Type B pancreatic cell (in vitro differentiated cells): Measurements from ENCODE around the gene GPC5. TPM values are rescaled to one million over a fixed set of nuclear protein-coding genes. Genes with fewer than 3 reads are reported as not detected.
A peak's percentile ranks its signal among the peaks of the same experiment; 100 is the strongest.
"Not testable (repeated sequence)": the region's sequence is repeated elsewhere in the genome, so short reads cannot be mapped to it uniquely, and the experiment has no call there.

Experiments used
- DNase-seq: peaks from one replicate; pipeline ENCODE4 v3.0.0; 2021; ENCODE audit warnings: mixed read lengths; ENCODE audit not compliant: unreplicated experiment; ENCODE audit errors: extremely low spot score
- H3K27ac Mint-ChIP-seq: 2 replicates; pipeline ENCODE4 v1.8.0; 2021; ENCODE audit warnings: mild to moderate bottlenecking, mixed read lengths
- H3K27me3 Mint-ChIP-seq: 2 replicates; pipeline ENCODE4 v1.8.0; 2021; ENCODE audit warnings: mixed read lengths
- H3K36me3 Mint-ChIP-seq: 2 replicates; pipeline ENCODE4 v1.8.0; 2021; ENCODE audit warnings: mixed read lengths
- H3K4me1 Mint-ChIP-seq: one replicate; pipeline ENCODE4 v1.8.0; 2021; ENCODE audit warnings: mixed read lengths; ENCODE audit not compliant: unreplicated experiment
- H3K4me3 Mint-ChIP-seq: 2 replicates; pipeline ENCODE4 v1.8.0; 2021; ENCODE audit warnings: mild to moderate bottlenecking, mixed read lengths
- H3K9me3 Mint-ChIP-seq: 2 replicates; pipeline ENCODE4 v1.8.0; 2021; ENCODE audit warnings: mixed read lengths
- total RNA-seq: library from RNA; stranded (reverse); gene quantifications from 2 replicates; pipeline ENCODE4 v1.2.1, GENCODE V29; 2021; ENCODE audit warnings: low replicate concordance
- TF ChIP-seq, protein P1 (sequence below): fragments of 200-600 bp; sonication (generic); conservative IDR thresholded peaks from 2 replicates; pipeline ENCODE4 v1.5.0; 2021; ENCODE audit warnings: antibody characterized with exemption, mild to moderate bottlenecking

GPC5 gene
- total RNA-seq, 1 donor from 2014 or later: 2.8 TPM

- H3K9me3 Mint-ChIP-seq: peaks cover 17% of the 10 kb centered on the region
- DNase-seq: no peak
- TF ChIP-seq, protein P1, sequence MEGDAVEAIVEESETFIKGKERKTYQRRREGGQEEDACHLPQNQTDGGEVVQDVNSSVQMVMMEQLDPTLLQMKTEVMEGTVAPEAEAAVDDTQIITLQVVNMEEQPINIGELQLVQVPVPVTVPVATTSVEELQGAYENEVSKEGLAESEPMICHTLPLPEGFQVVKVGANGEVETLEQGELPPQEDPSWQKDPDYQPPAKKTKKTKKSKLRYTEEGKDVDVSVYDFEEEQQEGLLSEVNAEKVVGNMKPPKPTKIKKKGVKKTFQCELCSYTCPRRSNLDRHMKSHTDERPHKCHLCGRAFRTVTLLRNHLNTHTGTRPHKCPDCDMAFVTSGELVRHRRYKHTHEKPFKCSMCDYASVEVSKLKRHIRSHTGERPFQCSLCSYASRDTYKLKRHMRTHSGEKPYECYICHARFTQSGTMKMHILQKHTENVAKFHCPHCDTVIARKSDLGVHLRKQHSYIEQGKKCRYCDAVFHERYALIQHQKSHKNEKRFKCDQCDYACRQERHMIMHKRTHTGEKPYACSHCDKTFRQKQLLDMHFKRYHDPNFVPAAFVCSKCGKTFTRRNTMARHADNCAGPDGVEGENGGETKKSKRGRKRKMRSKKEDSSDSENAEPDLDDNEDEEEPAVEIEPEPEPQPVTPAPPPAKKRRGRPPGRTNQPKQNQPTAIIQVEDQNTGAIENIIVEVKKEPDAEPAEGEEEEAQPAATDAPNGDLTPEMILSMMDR: no peak
- H3K27me3 Mint-ChIP-seq: no peaks in the 10 kb centered on the region
- no peak overlapping the region for H3K4me3 Mint-ChIP-seq
- H3K27ac Mint-ChIP-seq: no peak overlapping the region
- H3K4me1 Mint-ChIP-seq: no peaks in the 10 kb centered on the region
- no peaks in the 10 kb centered on the region for H3K36me3 Mint-ChIP-seq
Observed at GRCh38 chr13:92679602-92680001, 1281.2 kb downstream of the GPC5 start.

DNA sequence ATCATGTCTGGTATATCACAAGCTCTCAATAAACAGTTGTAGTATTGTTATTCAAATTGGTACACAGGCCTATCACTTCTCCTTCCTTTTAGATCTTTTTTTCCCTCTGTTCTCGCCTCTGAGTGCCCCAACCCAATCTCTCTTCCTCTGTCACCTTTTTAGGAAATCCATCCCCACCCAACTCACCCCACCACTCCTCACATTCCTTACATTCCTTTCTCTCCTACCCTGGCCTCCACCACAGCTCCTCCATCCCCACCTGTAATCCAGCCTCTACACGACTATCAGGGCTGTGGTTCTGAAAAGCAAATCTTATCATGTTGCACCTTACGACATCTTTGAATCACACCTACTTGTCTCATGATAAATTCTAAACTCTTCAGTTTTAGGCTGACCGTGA lies 1282.8 kb downstream of the GPC5 start:
- Mint-ChIP-seq H3K27ac (no peak overlapping the region), H3K4me1 (no peaks in the 10 kb centered on the region), H3K27me3 (no peaks in the 10 kb centered on the region), H3K36me3 (no peaks in the 10 kb centered on the region), H3K9me3 (peaks cover 20% of the 10 kb centered on the region), H3K4me3 (no peak overlapping the region)
- TF ChIP-seq, protein P1: no peak
- no peak for DNase-seq

GRCh38 chr13:92682832-92683517 lies 1284.6 kb downstream of the GPC5 start:
- H3K36me3 Mint-ChIP-seq: no peaks in the 10 kb centered on the region
- no peaks in the 10 kb centered on the region for H3K4me1 Mint-ChIP-seq
- TF ChIP-seq, protein P1: no peak
- H3K9me3 Mint-ChIP-seq: peaks cover 20% of the 10 kb centered on the region
- H3K27ac Mint-ChIP-seq: no peak overlapping the region
- no peak for DNase-seq
- no peaks in the 10 kb centered on the region for H3K27me3 Mint-ChIP-seq
- H3K4me3 Mint-ChIP-seq: no peak overlapping the region

DNA sequence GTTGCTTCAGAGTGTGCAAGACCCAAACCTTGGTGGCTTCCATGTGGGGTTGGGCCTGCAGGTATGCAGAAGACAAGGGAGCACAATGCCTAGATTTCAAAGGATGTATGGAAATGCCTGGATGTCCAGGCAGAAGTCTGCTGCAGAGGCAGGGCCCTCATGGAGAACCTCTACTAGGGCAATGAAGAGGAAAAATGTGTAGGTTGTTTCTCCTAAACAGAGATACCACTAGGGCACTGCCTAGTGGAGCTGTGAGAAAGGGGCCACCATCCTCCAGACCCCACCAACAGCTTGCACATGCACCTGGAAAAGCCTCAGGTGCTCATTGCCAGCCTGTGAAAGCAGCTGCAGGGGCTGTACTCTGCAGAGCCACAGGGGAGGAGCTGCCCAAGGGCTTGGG lies 1295.6 kb downstream of the GPC5 start:
- Mint-ChIP-seq H3K4me3 (no peak overlapping the region), H3K27ac (no peak overlapping the region), H3K36me3 (no peaks in the 10 kb centered on the region), H3K27me3 (no peaks in the 10 kb centered on the region), H3K4me1 (no peaks in the 10 kb centered on the region), H3K9me3 (peaks cover 14% of the 10 kb centered on the region)
- TF ChIP-seq, protein P1: no peak
- DNase-seq: no peak

DNA sequence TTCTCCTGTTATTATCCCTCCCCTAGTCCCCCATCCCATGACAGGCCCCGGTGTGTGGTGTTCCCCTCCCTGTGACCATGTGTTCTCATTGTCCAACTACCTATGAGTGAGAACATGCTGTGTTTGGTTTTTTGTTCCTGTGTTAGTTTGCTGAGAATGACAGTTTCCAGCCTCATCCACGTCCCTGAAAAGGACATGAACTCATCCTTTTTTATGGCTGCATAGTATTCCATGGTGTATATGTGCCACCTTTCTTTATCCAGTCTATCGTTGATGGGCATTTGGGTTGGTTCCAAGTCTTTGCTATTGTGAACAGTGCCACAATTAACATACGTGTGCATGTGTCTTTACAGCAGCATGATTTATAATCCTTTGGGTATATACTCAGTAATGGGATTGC lies 1297.4 kb downstream of the GPC5 start:
- H3K27ac Mint-ChIP-seq, H3K27me3 Mint-ChIP-seq, H3K4me3 Mint-ChIP-seq, DNase-seq, H3K36me3 Mint-ChIP-seq, H3K4me1 Mint-ChIP-seq: not testable (repeated sequence)
- peaks cover 18% of the 10 kb centered on the region for H3K9me3 Mint-ChIP-seq

DNA sequence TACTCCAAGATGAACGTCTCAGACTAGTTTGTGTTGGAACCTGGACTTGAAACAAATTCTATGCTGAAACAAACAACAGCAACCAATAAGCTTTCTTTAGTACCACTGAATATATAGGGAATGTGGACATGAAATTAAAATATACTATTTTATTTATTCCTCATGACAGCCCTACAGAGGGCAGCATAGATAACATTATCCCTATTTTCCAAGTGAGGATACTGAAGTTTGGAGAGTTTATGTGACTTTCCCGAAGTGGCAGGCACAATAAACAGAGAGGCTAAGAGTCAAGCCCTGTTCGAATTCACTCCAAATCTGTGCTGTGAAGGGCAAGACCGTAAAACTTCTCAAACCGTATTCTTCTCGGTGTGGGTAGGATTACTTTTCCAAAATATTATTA lies 1318.3 kb downstream of the GPC5 start:
- no peak for DNase-seq
- Mint-ChIP-seq H3K27ac (no peak overlapping the region), H3K9me3 (no peaks in the 10 kb centered on the region), H3K4me3 (no peak overlapping the region), H3K36me3 (no peaks in the 10 kb centered on the region), H3K27me3 (no peaks in the 10 kb centered on the region), H3K4me1 (peaks cover 8% of the 10 kb centered on the region)
- TF ChIP-seq, protein P1: peak; percentile 48
